Measurements from ENCODE around the gene TTLL5. TPM values are rescaled to one million over a fixed set of nuclear protein-coding genes. Genes with fewer than 3 reads are reported as not detected.

TTLL5 gene
- total and polyA plus RNA-seq, 2 of the 13 experiments (the other 11 are each of a cell fraction or from before 2014, with no cell fraction given): 11.8 to 18.8 TPM

DNA sequence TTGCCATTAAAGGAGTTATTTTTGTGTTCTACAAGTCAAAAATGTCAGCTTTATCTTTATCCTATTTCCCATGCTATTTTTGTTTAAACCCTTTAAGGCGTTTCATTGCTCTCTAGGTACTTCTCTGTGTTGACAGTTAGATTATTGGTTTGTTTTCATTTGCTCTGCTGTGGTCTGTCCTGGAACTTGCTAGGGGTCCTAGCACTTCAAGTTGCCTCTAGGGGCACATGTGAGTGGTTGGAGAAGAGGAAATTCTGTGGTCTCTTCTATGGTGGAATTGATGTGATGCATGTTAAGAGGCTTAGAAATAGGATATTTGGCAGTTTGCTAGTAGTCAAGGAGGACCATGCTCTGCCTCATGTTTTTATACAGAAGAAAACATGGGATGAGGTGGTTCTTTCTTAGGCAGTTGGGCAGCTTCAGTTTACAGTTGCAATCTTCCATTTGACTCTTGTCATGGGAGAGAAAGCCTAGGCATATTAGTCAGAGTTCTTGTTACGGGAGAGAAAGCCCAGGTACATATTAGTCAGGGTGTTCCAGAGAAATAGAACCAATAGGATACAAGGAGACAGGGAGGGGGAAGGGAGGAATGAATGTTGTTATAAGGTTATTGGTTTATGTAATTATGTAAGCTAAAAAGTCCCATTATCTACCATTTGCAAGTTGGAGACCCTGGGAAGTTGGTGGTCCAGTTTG lies 14.4 kb downstream of the TTLL5 start:
- DNase-seq (ENCODE audit: low spot score): no peak
- H3K79me2 ChIP-seq (ENCODE audit: insufficient read depth, low read length): peaks cover 2% of the 10 kb centered on the region
- CTCF ChIA-PET (ENCODE audit: low intra/inter-chr PET ratio, low total read pairs): no interaction called here
- no peak overlapping the region for H2AFZ ChIP-seq (ENCODE audit: low read length)
- H3K27ac ChIP-seq (ENCODE audit: extremely low read length, insufficient read depth, low read length): no peak overlapping the region
- no peak overlapping the region for H3K9ac ChIP-seq (ENCODE audit: insufficient read depth, low read depth, low read length)
- TF ChIP-seq ZSCAN9 (CRISPR knock-in tag; IDR thresholded peaks at IDR 0.05; ENCODE audit: borderline replicate concordance): no peak
- TF ChIP-seq ZSCAN21 (CRISPR knock-in tag; IDR thresholded peaks at IDR 0.05; ENCODE audit: borderline replicate concordance): no peak
- TF ChIP-seq FLYWCH1 (CRISPR knock-in tag; IDR thresholded peaks at IDR 0.05): no peak
- TF ChIP-seq, protein P1, sequence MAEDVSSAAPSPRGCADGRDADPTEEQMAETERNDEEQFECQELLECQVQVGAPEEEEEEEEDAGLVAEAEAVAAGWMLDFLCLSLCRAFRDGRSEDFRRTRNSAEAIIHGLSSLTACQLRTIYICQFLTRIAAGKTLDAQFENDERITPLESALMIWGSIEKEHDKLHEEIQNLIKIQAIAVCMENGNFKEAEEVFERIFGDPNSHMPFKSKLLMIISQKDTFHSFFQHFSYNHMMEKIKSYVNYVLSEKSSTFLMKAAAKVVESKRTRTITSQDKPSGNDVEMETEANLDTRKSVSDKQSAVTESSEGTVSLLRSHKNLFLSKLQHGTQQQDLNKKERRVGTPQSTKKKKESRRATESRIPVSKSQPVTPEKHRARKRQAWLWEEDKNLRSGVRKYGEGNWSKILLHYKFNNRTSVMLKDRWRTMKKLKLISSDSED (CRISPR knock-in tag; IDR thresholded peaks at IDR 0.05): no peak
- TF ChIP-seq SRSF4 (IDR thresholded peaks at IDR 0.05; ENCODE audit: low read depth, low read length, poor library complexity, severe bottlenecking): no peak
- TF ChIP-seq, protein P2, sequence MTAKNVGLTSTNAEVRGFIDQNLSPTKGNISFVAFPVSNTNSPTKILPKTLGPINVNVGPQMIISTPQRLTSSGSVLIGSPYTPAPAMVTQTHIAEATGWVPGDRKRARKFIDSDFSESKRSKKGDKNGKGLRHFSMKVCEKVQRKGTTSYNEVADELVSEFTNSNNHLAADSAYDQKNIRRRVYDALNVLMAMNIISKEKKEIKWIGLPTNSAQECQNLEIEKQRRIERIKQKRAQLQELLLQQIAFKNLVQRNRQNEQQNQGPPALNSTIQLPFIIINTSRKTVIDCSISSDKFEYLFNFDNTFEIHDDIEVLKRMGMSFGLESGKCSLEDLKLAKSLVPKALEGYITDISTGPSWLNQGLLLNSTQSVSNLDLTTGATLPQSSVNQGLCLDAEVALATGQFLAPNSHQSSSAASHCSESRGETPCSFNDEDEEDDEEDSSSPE (CRISPR knock-in tag; IDR thresholded peaks at IDR 0.05): no peak
- TF ChIP-seq ZFP36 (IDR thresholded peaks at IDR 0.05; ENCODE audit: borderline replicate concordance, low read depth, low read length, partially characterized antibody): no peak
- no peak for TF ChIP-seq ZNF510 (CRISPR knock-in tag; IDR thresholded peaks at IDR 0.05; ENCODE audit: low read depth)
- no peak for TF ChIP-seq DPF2 (CRISPR knock-in tag; IDR thresholded peaks at IDR 0.05; ENCODE audit: borderline replicate concordance, low read depth)
- no peak for TF ChIP-seq ONECUT2 (CRISPR knock-in tag; IDR thresholded peaks at IDR 0.05)
- TF ChIP-seq, protein P3, sequence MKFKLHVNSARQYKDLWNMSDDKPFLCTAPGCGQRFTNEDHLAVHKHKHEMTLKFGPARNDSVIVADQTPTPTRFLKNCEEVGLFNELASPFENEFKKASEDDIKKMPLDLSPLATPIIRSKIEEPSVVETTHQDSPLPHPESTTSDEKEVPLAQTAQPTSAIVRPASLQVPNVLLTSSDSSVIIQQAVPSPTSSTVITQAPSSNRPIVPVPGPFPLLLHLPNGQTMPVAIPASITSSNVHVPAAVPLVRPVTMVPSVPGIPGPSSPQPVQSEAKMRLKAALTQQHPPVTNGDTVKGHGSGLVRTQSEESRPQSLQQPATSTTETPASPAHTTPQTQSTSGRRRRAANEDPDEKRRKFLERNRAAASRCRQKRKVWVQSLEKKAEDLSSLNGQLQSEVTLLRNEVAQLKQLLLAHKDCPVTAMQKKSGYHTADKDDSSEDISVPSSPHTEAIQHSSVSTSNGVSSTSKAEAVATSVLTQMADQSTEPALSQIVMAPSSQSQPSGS (CRISPR knock-in tag; IDR thresholded peaks at IDR 0.05): no peak
- TF ChIP-seq MIXL1 (CRISPR knock-in tag; IDR thresholded peaks at IDR 0.05): no peak
- TF ChIP-seq JUN (CRISPR knock-in tag; IDR thresholded peaks at IDR 0.05): no peak
- no peak for TF ChIP-seq MBD4 (IDR thresholded peaks at IDR 0.05; ENCODE audit: borderline replicate concordance, low read length)
- no peaks in the 10 kb centered on the region for H4K20me1 ChIP-seq (ENCODE audit: insufficient read depth, low read length)
- intact Hi-C loops (cut with micrococcal nuclease; ENCODE audit: unreplicated experiment): no loop called here
- WGBS (ENCODE audit: low lambda C conversion rate): 85% methylated on average over 2 of the region's 2 CpGs
- peak; percentile 44; the same call in 1 of the 3 replicates for ATAC-seq
- POLR2A ChIA-PET: no interaction called here
- H3K36me3 ChIP-seq (replicated peaks in 1 of 2; ENCODE audit: control insufficient read depth in 1 of 2, insufficient read depth in 2 of 2, low read length in 2 of 2): peaks cover 0 to 17% of the 10 kb centered on the region in 2 experiments; a peak in 4 of 5 replicates
- no peaks in the 10 kb centered on the region for H3K4me1 ChIP-seq (ENCODE audit: insufficient read depth, low read length)
- in situ Hi-C loops (cut with HindIII; ENCODE audit: extremely low pct_ligation_motif_present, low pct_unique_long_range_greater_than_20kb): no loop called here
- H3K4me3 ChIP-seq (replicated peaks in 1 of 3; ENCODE audit: insufficient read depth in 1 of 3, low read depth in 2 of 3, low read length in 3 of 3): no peak overlapping the region
- no peak for FAIRE-seq
- H3K4me2 ChIP-seq (ENCODE audit: low read depth, low read length): no peak overlapping the region
- H3K27me3 ChIP-seq (ENCODE audit: control insufficient read depth in 1 of 2, insufficient read depth in 2 of 2, low read length in 2 of 2): no peaks in the 10 kb centered on the region
- BruUV-seq (replicated peaks): no TSS peak
- H3K9me3 ChIP-seq (ENCODE audit: low read length): no peaks in the 10 kb centered on the region
